ENCODE measurements around the gene CEBPA. TPM values are rescaled to one million over a fixed set of nuclear protein-coding genes. Genes with fewer than 3 reads are reported as not detected.

The CEBPA gene
- total RNA-seq, 2 experiments from 2014 or later = 0.10 TPM

DNA sequence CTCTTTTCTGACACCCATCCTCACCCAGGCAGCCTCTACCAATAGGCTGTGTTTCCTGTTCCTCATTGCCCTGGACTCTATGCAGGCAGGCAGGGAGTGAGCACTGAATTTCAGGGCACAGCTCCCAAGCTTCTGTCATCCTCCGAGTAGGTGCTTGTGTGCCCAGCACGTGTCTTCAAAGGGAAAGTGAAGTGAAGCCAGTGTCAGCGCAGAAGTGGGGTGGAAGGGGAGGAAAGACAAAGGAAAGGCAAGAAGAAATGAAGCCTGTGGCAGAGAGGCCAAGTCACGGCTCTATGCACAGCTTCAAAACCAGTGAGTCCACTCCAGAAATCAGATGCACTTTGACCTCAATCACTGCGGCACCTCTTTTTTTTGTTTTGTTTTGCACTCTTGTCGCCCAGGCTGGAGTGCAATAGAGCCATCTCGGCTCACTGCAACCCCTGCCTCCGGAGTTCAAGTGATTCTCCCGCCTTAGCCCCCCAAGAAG is 16.9 kb downstream of the CEBPA start:
- Mint-ChIP-seq H3K36me3 (ENCODE audit: low read depth) (peaks cover 8% of the 10 kb centered on the region), H3K9me3 (peaks cover 15% of the 10 kb centered on the region), H3K4me3 (no peak overlapping the region), H3K27ac (no peak overlapping the region), H3K4me1 (peaks cover 26% of the 10 kb centered on the region), H3K27me3 (peaks cover 23% of the 10 kb centered on the region)
- CTCF ChIA-PET = interaction anchor here (0.7 kb wide), 1 partner anchor 377 kb away, joined by 3 read pairs; no protein-coding TSS in a partner anchor
- POLR2A ChIA-PET = no interaction called here
- no peak for DNase-seq

DNA sequence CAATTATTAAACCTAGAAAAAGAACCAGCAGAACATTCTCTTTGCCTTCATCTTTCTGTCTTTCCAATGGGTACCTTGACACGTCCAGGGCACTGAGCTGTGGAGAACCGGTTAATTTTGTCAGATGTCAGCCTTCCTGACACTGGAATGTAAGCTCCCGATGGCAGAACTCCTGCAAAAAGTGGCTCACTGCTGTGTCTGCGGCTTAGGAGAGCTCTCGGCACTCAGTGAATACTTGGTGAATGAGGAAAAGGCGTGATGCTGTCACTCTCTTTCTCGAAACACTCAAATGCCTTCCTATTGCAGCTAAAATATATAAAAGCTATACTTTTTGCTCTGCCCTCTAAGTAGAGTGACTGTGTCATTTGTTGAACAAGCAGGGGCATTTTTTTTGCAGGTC is 17.6 kb downstream of the CEBPA start:
- H3K4me3 Mint-ChIP-seq = no peak overlapping the region
- H3K9me3 Mint-ChIP-seq = peaks cover 15% of the 10 kb centered on the region
- no peak overlapping the region for H3K27ac Mint-ChIP-seq
- ChIA-PET CTCF (interaction anchor here (1.2 kb wide), 1 partner anchor 99 kb away, joined by 3 read pairs; no protein-coding TSS in a partner anchor), POLR2A (no interaction called here)
- H3K36me3 Mint-ChIP-seq (ENCODE audit: low read depth) = peaks cover 8% of the 10 kb centered on the region
- no peak for DNase-seq
- H3K4me1 Mint-ChIP-seq = peaks cover 33% of the 10 kb centered on the region
- peaks cover 23% of the 10 kb centered on the region for H3K27me3 Mint-ChIP-seq

GRCh38 chr19:33284146-33284643 is 18.1 kb downstream of the CEBPA start:
- H3K27ac Mint-ChIP-seq = peak overlapping the region; percentile 22
- peaks cover 14% of the 10 kb centered on the region for H3K9me3 Mint-ChIP-seq
- H3K4me1 Mint-ChIP-seq = peaks cover 33% of the 10 kb centered on the region
- H3K36me3 Mint-ChIP-seq (ENCODE audit: low read depth) = peaks cover 8% of the 10 kb centered on the region
- peaks cover 23% of the 10 kb centered on the region for H3K27me3 Mint-ChIP-seq
- ChIA-PET CTCF (interaction anchor here (1.2 kb wide), 1 partner anchor 100 kb away, joined by 3 read pairs; no protein-coding TSS in a partner anchor), POLR2A (no interaction called here)
- no peak for DNase-seq
- H3K4me3 Mint-ChIP-seq = no peak overlapping the region

GRCh38 chr19:33283589-33283988 is 18.7 kb downstream of the CEBPA start:
- H3K36me3 Mint-ChIP-seq (ENCODE audit: low read depth) = peaks cover 8% of the 10 kb centered on the region
- peaks cover 23% of the 10 kb centered on the region for H3K27me3 Mint-ChIP-seq
- H3K4me3 Mint-ChIP-seq = no peak overlapping the region
- H3K4me1 Mint-ChIP-seq = peaks cover 33% of the 10 kb centered on the region
- ChIA-PET CTCF (interaction anchor here (1.2 kb wide), 1 partner anchor 100 kb away, joined by 3 read pairs; no protein-coding TSS in a partner anchor), POLR2A (no interaction called here)
- H3K9me3 Mint-ChIP-seq = peaks cover 8% of the 10 kb centered on the region
- H3K27ac Mint-ChIP-seq = no peak overlapping the region
- no peak for DNase-seq

DNA sequence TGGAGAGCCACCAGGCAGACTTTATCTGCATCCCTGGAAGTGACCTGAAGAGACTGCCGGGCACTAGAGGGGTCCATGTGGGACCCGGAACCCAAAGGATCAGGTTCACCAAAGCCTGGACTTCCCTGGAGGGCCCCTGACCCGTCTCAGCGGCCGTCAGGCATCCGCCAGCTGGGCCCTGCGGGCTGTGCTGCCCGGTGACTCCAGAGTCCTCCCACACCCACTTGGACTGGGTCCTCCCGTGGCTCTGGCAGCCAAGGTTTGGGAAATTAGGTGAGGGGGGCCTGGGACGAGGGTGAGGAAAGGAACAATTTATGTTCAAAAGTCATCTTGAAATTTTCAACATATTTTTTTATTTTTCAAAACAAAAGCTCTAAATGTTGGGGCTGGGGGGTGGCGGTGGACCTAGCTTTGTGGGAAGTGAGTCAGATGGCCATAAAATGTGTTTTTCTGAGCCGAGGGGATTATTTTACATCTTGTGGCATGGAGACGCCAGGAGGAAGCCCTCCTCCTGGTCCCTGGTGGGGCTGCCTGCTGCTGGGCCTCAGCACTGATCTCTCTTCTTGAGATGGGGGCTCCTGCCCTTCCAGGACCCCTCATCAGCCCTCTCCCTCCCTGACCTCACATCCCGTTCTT is 20.2 kb downstream of the CEBPA start:
- CTCF ChIA-PET = interaction anchor here (1.2 kb wide), 1 partner anchor 18 kb away, joined by 3 read pairs; no protein-coding TSS in a partner anchor
- Mint-ChIP-seq H3K36me3 (ENCODE audit: low read depth) (no peaks in the 10 kb centered on the region), H3K27me3 (peaks cover 18% of the 10 kb centered on the region), H3K9me3 (no peaks in the 10 kb centered on the region), H3K27ac (no peak overlapping the region), H3K4me3 (no peak overlapping the region), H3K4me1 (peaks cover 23% of the 10 kb centered on the region)
- no peak for DNase-seq
- POLR2A ChIA-PET = no interaction called here

DNA sequence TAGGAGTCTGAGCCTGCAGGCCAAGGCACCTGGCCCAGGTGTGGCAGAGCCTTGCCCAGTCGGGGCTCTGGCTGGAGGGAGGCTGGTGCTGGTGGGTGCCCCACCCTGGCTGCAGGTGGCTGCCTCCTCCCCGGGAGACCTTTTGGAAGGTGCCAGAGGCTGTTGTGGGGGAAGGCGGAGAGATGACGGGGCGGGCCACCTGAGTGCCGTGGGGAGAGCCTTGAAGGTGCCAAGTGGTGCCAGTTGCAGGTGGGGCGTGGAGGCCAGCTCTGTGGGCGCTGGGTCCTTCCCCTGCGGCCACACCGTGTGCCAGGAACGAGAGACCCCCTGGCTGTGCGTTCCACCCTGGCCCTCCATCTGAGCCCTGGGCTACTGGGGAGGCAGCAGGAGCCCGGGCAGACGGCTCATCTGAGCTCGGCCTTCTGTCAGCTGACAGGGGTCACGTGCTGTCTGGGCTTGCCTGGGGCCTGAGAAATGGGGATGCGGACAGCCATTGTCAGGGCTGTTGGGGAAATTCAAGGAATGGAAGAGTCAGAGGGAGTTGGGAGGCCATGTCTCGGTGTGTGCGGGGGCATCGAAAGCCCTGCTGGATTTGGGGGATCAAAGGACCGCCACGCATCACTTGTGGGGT is 20.9 kb downstream of the CEBPA start:
- no peak overlapping the region for H3K4me3 Mint-ChIP-seq
- H3K36me3 Mint-ChIP-seq (ENCODE audit: low read depth) = no peaks in the 10 kb centered on the region
- peak overlapping the region; percentile 13 for H3K27ac Mint-ChIP-seq
- peaks cover 16% of the 10 kb centered on the region for H3K4me1 Mint-ChIP-seq
- POLR2A ChIA-PET = no interaction called here
- no peaks in the 10 kb centered on the region for H3K9me3 Mint-ChIP-seq
- H3K27me3 Mint-ChIP-seq = peaks cover 16% of the 10 kb centered on the region
- CTCF ChIA-PET = interaction anchor here (1.1 to 1.4 kb wide), 3 partner anchors 11 to 497 kb away, joined by 3 read pairs; no protein-coding TSS in a partner anchor
- no peak for DNase-seq

- peak; percentile 32 for DNase-seq
- no peak overlapping the region for H3K4me3 Mint-ChIP-seq
- no peaks in the 10 kb centered on the region for H3K9me3 Mint-ChIP-seq
- peaks cover 10% of the 10 kb centered on the region for H3K4me1 Mint-ChIP-seq
- ChIA-PET POLR2A (interaction anchor here (0.6 to 0.9 kb wide), 2 partner anchors 92 to 126 kb away, joined by 3 read pairs; no protein-coding TSS in a partner anchor), CTCF (interaction anchor here (1.1 to 1.4 kb wide), 4 partner anchors 9 to 497 kb away, joined by 3 read pairs; no protein-coding TSS in a partner anchor)
- H3K27me3 Mint-ChIP-seq = peaks cover 14% of the 10 kb centered on the region
- no peaks in the 10 kb centered on the region for H3K36me3 Mint-ChIP-seq (ENCODE audit: low read depth)
- peak overlapping the region; percentile 32 for H3K27ac Mint-ChIP-seq
Observed at GRCh38 chr19:33280351-33280921, 21.9 kb downstream of the CEBPA start.

- POLR2A ChIA-PET = interaction anchor here (0.9 kb wide), 1 partner anchor 93 kb away, joined by 3 read pairs; no protein-coding TSS in a partner anchor
- H3K9me3 Mint-ChIP-seq = no peaks in the 10 kb centered on the region
- DNase-seq = no peak
- peak overlapping the region; percentile 32 for H3K27ac Mint-ChIP-seq
- CTCF ChIA-PET = interaction anchor here (0.7 to 1.4 kb wide), 3 partner anchors 9 to 12 kb away, joined by 3 read pairs; no protein-coding TSS in a partner anchor
- peaks cover 7% of the 10 kb centered on the region for H3K27me3 Mint-ChIP-seq
- no peaks in the 10 kb centered on the region for H3K36me3 Mint-ChIP-seq (ENCODE audit: low read depth)
- H3K4me1 Mint-ChIP-seq = peaks cover 9% of the 10 kb centered on the region
- H3K4me3 Mint-ChIP-seq = no peak overlapping the region
Observed at GRCh38 chr19:33279430-33280350, 22.6 kb downstream of the CEBPA start.

DNA sequence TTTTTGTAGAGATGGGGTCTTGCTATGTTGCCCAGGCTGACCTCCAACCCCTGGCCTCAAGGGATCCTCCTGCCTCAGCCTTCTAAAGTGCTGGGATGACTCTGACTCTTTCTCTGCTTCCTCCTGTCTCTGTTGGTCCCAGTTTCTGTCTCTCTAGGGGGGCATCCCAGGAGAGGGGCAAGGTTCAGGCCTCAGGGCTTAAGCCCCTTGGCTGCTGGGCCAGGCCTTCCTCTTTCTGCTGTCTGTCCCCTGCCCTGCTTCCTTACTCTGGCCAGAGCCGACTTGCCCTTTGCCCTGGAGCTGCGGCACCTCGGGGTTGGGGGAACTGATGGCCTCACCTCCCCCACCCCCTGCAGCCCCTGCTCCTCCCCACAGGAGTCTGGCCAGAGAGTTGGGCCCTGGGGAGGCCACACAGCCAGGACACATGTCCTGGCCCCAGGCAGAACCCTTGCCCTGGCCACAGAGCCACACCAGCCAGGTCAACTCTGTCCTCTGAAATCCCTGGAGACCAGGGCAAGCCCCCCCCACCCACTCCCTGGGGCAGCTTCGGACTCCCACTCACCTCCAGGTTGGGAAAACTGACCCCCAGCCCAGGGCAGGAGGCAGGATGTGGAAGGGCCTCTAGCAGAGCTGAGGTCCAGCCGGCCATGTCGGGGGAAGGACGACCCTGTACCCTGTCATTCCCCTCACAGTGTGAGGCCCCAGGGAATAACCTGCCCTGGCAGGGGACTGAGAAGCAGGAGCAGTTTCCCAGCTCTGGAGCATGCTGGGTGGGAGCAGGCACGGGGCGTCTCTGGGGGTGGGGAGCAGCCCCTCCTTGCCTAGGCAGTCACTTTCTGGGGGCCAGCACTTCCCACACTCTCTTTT is 23.7 kb downstream of the CEBPA start:
- DNase-seq = no peak
- POLR2A ChIA-PET = no interaction called here
- no peaks in the 10 kb centered on the region for H3K36me3 Mint-ChIP-seq (ENCODE audit: low read depth)
- H3K9me3 Mint-ChIP-seq = no peaks in the 10 kb centered on the region
- peaks cover 14% of the 10 kb centered on the region for H3K4me1 Mint-ChIP-seq
- no peaks in the 10 kb centered on the region for H3K27me3 Mint-ChIP-seq
- no peak overlapping the region for H3K4me3 Mint-ChIP-seq
- no peak overlapping the region for H3K27ac Mint-ChIP-seq
- CTCF ChIA-PET = interaction anchor here (0.7 to 1.0 kb wide), 2 partner anchors 9 to 11 kb away, joined by 3 read pairs; no protein-coding TSS in a partner anchor

DNA sequence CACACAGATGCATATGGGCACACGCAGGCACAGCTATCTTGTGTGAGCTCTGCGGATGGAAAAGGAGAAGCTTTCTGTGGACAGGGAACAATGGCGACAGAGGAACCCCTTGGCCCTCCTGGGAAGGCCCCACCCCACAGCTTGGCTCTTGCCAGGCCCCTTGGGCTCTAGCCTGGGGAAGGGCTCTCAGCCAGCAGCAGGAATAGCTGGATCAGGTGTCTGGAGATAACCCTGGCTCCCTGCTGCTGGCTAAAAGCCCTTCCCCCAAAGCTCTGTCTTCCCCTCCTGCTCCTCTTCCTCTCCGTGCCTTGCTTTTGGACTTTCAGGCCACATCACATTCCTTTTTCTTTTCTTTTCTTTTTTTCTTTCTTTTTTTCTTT is 24.3 kb downstream of the CEBPA start:
- POLR2A ChIA-PET = no interaction called here
- no peaks in the 10 kb centered on the region for H3K36me3 Mint-ChIP-seq (ENCODE audit: low read depth)
- H3K27ac Mint-ChIP-seq = no peak overlapping the region
- H3K4me3 Mint-ChIP-seq = no peak overlapping the region
- DNase-seq = no peak
- H3K27me3 Mint-ChIP-seq = no peaks in the 10 kb centered on the region
- CTCF ChIA-PET = interaction anchor here (1.0 kb wide), 1 partner anchor 9 kb away, joined by 3 read pairs; no protein-coding TSS in a partner anchor
- H3K9me3 Mint-ChIP-seq = no peaks in the 10 kb centered on the region
- H3K4me1 Mint-ChIP-seq = peaks cover 14% of the 10 kb centered on the region

- POLR2A ChIA-PET = no interaction called here
- no peak overlapping the region for H3K27ac Mint-ChIP-seq
- CTCF ChIA-PET = interaction anchor here (1.0 kb wide), 1 partner anchor 10 kb away, joined by 3 read pairs; no protein-coding TSS in a partner anchor
- no peak for DNase-seq
- no peaks in the 10 kb centered on the region for H3K9me3 Mint-ChIP-seq
- H3K4me1 Mint-ChIP-seq = peaks cover 14% of the 10 kb centered on the region
- no peaks in the 10 kb centered on the region for H3K36me3 Mint-ChIP-seq (ENCODE audit: low read depth)
- H3K4me3 Mint-ChIP-seq = no peak overlapping the region
- H3K27me3 Mint-ChIP-seq = no peaks in the 10 kb centered on the region
Observed at GRCh38 chr19:33277434-33277833, 24.9 kb downstream of the CEBPA start.

Data from activated CD4-positive, alpha-beta T cell treated with anti-CD3 and anti-CD28 coated beads, Interleukin-2, amount 10 ng/mL, durations not matched to agents 7 days and 5 days (primary cell).